HepG2 (cell line): ENCODE results near the gene GLS2. TPM values are rescaled to one million over a fixed set of nuclear protein-coding genes. Genes with fewer than 3 reads are reported as not detected.

Experiments used
- MAFG ChIP-seq: sonication (generic); formaldehyde crosslinking; IDR thresholded peaks from 2 replicates; pipeline ENCODE4 v1.5.1; 2020; ENCODE audit warnings: mild to moderate bottlenecking, missing genetic modification reagents
- PRPF4 ChIP-seq: fragments of 200-400 bp; formaldehyde crosslinking; IDR thresholded peaks from 2 replicates; pipeline ENCODE4 v1.6.1; 2016; ENCODE audit warnings: low read length, low read depth; ENCODE audit not compliant: poor library complexity, severe bottlenecking
- ZBTB1 ChIP-seq: sonication (generic); formaldehyde crosslinking; IDR thresholded peaks from 2 replicates; pipeline ENCODE4 v1.4.0; 2020; ENCODE audit warnings: missing genetic modification reagents, borderline replicate concordance
- ZNF383 ChIP-seq: sonication (generic); formaldehyde crosslinking; IDR thresholded peaks from 2 replicates; pipeline ENCODE4 v1.4.0; 2020; ENCODE audit warnings: missing genetic modification reagents, mild to moderate bottlenecking, borderline replicate concordance
- ZNF484 ChIP-seq: sonication (generic); formaldehyde crosslinking; IDR thresholded peaks from 2 replicates; pipeline ENCODE4 v1.5.1; 2020; ENCODE audit warnings: mild to moderate bottlenecking, low read depth, missing genetic modification reagents, borderline replicate concordance
- ZNF510 ChIP-seq: sonication (generic); formaldehyde crosslinking; IDR thresholded peaks from 2 replicates; pipeline ENCODE4 v1.4.0; 2020; ENCODE audit warnings: low read depth, mild to moderate bottlenecking, missing genetic modification reagents
- ZNF761 ChIP-seq: sonication (generic); formaldehyde crosslinking; conservative IDR thresholded peaks from 2 replicates; pipeline ENCODE4 v1.4.0; 2020; ENCODE audit warnings: mild to moderate bottlenecking, missing genetic modification reagents
- polyA plus RNA-seq, 8 experiments: library from polyadenylated mRNA; depleted of rRNA in 3 of 8; stranded (reverse) in 7 of 8; unstranded in 1 of 8; fragments of >200 nt; fragmentation: Illumina TruSeq in 4 of 8; extraction: Trizol in 4 of 8; gene quantifications; 2 replicates each; pipeline versions ENCODE4 v1.2.1 to v1.2.3, GENCODE V29; 2011 to 2016; ENCODE audit warnings: low read depth in 4 of 8, missing spikeins in 1 of 8, mixed read lengths in 1 of 8; ENCODE audit not compliant: insufficient read depth in 1 of 8
- total RNA-seq, 5 experiments: library from RNA; depleted of rRNA; stranded (reverse); fragments of >200 nt; fragmentation: Illumina TruSeq; extraction: Trizol; gene quantifications; 2 replicates each; pipeline ENCODE4 v1.2.3, GENCODE V29; 2016; ENCODE audit warnings: low read depth in 1 of 5
- TF ChIP-seq, protein P1 (sequence below): sonication (generic); formaldehyde crosslinking; IDR thresholded peaks from 2 replicates; pipeline ENCODE4 v1.8.0; 2022; ENCODE audit warnings: low read depth, missing genetic modification reagents
- TF ChIP-seq, protein P2 (sequence below): sonication (generic); formaldehyde crosslinking; IDR thresholded peaks from one replicate; pipeline ENCODE4 v1.5.1; 2020; ENCODE audit warnings: mild to moderate bottlenecking, missing genetic modification reagents; ENCODE audit errors: not compliant biosample characterization
- TF ChIP-seq, protein P3 (sequence below): sonication (generic); formaldehyde crosslinking; IDR thresholded peaks from 2 replicates; pipeline ENCODE4 v1.9.0; 2021; ENCODE audit warnings: missing genetic modification reagents, borderline replicate concordance
- TF ChIP-seq, protein P4 (sequence below): sonication (generic); formaldehyde crosslinking; IDR thresholded peaks from 2 replicates; pipeline ENCODE4 v1.5.1; 2020; ENCODE audit warnings: mild to moderate bottlenecking, missing genetic modification reagents, moderate library complexity
- TF ChIP-seq, protein P5 (sequence below): sonication (generic); formaldehyde crosslinking; IDR thresholded peaks from 2 replicates; pipeline ENCODE4 v1.9.0; 2022; ENCODE audit warnings: low read depth, missing genetic modification reagents

The GLS2 gene
- total and polyA plus RNA-seq, 2 of the 13 experiments (the other 11 are each of a cell fraction or from before 2014, with no cell fraction given), result 8.6 to 12.2 TPM

DNA sequence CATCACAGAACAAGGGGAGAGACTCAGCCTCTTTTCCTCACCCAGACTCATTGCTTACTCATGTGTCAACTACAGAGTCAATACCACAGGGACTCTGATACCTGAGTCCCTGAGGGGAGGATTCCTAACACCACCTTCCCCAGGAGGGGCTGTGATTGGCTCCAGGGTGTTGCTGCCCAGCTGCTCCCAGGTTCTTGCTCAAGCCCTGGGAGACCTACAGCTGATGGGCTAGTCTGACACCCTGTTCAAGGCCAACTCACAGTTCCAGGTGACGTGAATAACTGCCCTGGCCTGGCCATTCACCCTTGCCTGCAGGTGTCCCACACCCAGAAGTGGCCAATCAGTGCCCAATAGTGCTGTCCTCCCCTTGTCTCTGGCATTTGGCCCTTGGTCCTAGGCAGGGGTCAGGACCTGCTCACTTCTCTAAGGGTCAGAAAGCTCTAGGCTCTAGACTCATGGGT is 11.0 kb downstream of the GLS2 start (continued):
- TF ChIP-seq, protein P1, sequence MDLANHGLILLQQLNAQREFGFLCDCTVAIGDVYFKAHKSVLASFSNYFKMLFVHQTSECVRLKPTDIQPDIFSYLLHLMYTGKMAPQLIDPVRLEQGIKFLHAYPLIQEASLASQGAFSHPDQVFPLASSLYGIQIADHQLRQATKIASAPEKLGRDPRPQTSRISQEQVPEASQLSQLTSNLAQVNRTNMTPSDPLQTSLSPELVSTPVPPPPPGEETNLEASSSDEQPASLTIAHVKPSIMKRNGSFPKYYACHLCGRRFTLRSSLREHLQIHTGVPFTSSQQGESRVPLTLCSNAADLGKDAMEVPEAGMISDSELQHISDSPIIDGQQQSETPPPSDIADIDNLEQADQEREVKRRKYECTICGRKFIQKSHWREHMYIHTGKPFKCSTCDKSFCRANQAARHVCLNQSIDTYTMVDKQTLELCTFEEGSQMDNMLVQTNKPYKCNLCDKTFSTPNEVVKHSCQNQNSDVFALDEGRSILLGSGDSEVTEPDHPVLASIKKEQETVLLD, result no peak
- no peak for TF ChIP-seq PRPF4
- TF ChIP-seq ZNF510 (CRISPR knock-in tag), result no peak
- TF ChIP-seq, protein P2, sequence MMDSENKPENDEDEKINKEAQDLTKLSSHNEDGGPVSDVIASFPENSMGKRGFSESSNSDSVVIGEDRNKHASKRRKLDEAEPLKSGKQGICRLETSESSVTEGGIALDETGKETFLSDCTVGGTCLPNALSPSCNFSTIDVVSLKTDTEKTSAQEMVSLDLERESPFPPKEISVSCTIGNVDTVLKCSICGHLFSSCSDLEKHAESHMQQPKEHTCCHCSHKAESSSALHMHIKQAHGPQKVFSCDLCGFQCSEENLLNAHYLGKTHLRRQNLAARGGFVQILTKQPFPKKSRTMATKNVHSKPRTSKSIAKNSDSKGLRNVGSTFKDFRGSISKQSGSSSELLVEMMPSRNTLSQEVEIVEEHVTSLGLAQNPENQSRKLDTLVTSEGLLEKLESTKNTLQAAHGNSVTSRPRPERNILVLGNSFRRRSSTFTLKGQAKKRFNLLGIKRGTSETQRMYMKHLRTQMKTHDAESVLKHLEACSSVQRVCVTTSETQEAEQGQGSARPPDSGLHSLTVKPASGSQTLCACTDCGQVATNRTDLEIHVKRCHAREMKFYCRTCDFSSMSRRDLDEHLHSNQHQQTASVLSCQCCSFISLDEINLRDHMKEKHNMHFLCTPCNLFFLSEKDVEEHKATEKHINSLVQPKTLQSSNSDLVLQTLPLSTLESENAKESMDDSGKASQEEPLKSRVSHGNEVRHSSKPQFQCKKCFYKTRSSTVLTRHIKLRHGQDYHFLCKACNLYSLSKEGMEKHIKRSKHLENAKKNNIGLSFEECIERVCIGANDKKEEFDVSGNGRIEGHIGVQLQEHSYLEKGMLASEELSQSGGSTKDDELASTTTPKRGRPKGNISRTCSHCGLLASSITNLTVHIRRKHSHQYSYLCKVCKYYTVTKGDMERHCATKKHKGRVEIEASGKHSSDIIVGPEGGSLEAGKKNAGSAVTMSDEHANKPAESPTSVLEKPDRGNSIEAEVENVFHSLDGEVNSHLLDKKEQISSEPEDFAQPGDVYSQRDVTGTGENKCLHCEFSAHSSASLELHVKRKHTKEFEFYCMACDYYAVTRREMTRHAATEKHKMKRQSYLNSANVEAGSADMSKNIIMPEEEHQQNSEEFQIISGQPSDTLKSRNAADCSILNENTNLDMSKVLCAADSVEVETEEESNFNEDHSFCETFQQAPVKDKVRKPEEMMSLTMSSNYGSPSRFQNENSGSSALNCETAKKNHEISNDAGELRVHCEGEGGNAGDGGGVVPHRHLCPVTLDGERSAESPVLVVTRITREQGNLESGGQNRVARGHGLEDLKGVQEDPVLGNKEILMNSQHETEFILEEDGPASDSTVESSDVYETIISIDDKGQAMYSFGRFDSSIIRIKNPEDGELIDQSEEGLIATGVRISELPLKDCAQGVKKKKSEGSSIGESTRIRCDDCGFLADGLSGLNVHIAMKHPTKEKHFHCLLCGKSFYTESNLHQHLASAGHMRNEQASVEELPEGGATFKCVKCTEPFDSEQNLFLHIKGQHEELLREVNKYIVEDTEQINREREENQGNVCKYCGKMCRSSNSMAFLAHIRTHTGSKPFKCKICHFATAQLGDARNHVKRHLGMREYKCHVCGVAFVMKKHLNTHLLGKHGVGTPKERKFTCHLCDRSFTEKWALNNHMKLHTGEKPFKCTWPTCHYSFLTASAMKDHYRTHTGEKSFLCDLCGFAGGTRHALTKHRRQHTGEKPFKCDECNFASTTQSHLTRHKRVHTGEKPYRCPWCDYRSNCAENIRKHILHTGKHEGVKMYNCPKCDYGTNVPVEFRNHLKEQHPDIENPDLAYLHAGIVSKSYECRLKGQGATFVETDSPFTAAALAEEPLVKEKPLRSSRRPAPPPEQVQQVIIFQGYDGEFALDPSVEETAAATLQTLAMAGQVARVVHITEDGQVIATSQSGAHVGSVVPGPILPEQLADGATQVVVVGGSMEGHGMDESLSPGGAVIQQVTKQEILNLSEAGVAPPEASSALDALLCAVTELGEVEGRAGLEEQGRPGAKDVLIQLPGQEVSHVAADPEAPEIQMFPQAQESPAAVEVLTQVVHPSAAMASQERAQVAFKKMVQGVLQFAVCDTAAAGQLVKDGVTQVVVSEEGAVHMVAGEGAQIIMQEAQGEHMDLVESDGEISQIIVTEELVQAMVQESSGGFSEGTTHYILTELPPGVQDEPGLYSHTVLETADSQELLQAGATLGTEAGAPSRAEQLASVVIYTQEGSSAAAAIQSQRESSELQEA (CRISPR knock-in tag), result no peak
- no peak for TF ChIP-seq ZNF484 (CRISPR knock-in tag)
- no peak for TF ChIP-seq MAFG (CRISPR knock-in tag)
- TF ChIP-seq ZNF383 (CRISPR knock-in tag), result no peak
- TF ChIP-seq, protein P3, sequence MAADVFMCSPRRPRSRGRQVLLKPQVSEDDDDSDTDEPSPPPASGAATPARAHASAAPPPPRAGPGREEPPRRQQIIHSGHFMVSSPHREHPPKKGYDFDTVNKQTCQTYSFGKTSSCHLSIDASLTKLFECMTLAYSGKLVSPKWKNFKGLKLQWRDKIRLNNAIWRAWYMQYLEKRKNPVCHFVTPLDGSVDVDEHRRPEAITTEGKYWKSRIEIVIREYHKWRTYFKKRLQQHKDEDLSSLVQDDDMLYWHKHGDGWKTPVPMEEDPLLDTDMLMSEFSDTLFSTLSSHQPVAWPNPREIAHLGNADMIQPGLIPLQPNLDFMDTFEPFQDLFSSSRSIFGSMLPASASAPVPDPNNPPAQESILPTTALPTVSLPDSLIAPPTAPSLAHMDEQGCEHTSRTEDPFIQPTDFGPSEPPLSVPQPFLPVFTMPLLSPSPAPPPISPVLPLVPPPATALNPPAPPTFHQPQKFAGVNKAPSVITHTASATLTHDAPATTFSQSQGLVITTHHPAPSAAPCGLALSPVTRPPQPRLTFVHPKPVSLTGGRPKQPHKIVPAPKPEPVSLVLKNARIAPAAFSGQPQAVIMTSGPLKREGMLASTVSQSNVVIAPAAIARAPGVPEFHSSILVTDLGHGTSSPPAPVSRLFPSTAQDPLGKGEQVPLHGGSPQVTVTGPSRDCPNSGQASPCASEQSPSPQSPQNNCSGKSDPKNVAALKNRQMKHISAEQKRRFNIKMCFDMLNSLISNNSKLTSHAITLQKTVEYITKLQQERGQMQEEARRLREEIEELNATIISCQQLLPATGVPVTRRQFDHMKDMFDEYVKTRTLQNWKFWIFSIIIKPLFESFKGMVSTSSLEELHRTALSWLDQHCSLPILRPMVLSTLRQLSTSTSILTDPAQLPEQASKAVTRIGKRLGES (CRISPR knock-in tag), result no peak
- TF ChIP-seq ZNF761 (CRISPR knock-in tag), result no peak
- TF ChIP-seq, protein P4, sequence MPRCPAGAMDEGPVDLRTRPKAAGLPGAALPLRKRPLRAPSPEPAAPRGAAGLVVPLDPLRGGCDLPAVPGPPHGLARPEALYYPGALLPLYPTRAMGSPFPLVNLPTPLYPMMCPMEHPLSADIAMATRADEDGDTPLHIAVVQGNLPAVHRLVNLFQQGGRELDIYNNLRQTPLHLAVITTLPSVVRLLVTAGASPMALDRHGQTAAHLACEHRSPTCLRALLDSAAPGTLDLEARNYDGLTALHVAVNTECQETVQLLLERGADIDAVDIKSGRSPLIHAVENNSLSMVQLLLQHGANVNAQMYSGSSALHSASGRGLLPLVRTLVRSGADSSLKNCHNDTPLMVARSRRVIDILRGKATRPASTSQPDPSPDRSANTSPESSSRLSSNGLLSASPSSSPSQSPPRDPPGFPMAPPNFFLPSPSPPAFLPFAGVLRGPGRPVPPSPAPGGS (CRISPR knock-in tag), result no peak
- TF ChIP-seq, protein P5, sequence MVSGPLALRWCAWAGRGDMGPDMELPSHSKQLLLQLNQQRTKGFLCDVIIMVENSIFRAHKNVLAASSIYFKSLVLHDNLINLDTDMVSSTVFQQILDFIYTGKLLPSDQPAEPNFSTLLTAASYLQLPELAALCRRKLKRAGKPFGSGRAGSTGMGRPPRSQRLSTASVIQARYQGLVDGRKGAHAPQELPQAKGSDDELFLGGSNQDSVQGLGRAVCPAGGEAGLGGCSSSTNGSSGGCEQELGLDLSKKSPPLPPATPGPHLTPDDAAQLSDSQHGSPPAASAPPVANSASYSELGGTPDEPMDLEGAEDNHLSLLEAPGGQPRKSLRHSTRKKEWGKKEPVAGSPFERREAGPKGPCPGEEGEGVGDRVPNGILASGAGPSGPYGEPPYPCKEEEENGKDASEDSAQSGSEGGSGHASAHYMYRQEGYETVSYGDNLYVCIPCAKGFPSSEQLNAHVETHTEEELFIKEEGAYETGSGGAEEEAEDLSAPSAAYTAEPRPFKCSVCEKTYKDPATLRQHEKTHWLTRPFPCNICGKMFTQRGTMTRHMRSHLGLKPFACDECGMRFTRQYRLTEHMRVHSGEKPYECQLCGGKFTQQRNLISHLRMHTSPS (CRISPR knock-in tag), result no peak
- no peak for TF ChIP-seq ZBTB1
